KMS-11 (cell line): ENCODE results near the gene ADAM19.

Experiments used
- H2AFZ ChIP-seq: fragments of 200-600 bp; sonication (generic); 2 replicates; pipeline ENCODE4 v1.6.1; 2016; ENCODE audit warnings: antibody characterized with exemption, mixed run types, low read depth
- H3K27ac ChIP-seq: fragments of 200-600 bp; sonication (generic); 2 replicates; pipeline ENCODE4 v1.6.1; 2016; ENCODE audit warnings: mild to moderate bottlenecking, mixed run types
- H3K27me3 ChIP-seq: fragments of 200-600 bp; sonication (generic); 2 replicates; pipeline ENCODE4 v1.6.1; 2017; ENCODE audit warnings: mild to moderate bottlenecking, low read depth, mixed run types, moderate library complexity; ENCODE audit not compliant: insufficient read depth
- H3K36me3 ChIP-seq: fragments of 200-600 bp; sonication (generic); 2 replicates; pipeline ENCODE4 v1.6.1; 2017; ENCODE audit warnings: mild to moderate bottlenecking, mixed run types; ENCODE audit not compliant: insufficient read depth
- H3K4me1 ChIP-seq: fragments of 200-600 bp; sonication (generic); 2 replicates; pipeline ENCODE4 v1.6.1; 2016; ENCODE audit warnings: mild to moderate bottlenecking, low read depth, mixed run types; ENCODE audit not compliant: poor library complexity, severe bottlenecking
- H3K4me2 ChIP-seq: fragments of 200-600 bp; sonication (generic); 2 replicates; pipeline ENCODE4 v1.7.0; 2016; ENCODE audit warnings: mild to moderate bottlenecking, mixed run types
- H3K4me3 ChIP-seq: fragments of 200-600 bp; sonication (generic); IDR thresholded peaks from 2 replicates; pipeline ENCODE4 v1.6.1; 2017; ENCODE audit warnings: low read depth, low read length, mixed read lengths; ENCODE audit not compliant: insufficient read depth
- H3K79me2 ChIP-seq: fragments of 200-600 bp; sonication (generic); 2 replicates; pipeline ENCODE4 v1.6.1; 2016; ENCODE audit warnings: low read depth, mixed run types; ENCODE audit not compliant: insufficient read depth
- H3K9ac ChIP-seq: fragments of 200-600 bp; sonication (generic); 2 replicates; pipeline ENCODE4 v1.6.1; 2016; ENCODE audit warnings: mild to moderate bottlenecking, mixed run types
- H4K20me1 ChIP-seq: fragments of 200-600 bp; sonication (generic); 2 replicates; pipeline ENCODE4 v1.6.1; 2016; ENCODE audit warnings: mild to moderate bottlenecking, mixed run types; ENCODE audit not compliant: insufficient read depth
- CTCF ChIP-seq: fragments of 200-600 bp; sonication (generic); conservative IDR thresholded peaks from 2 replicates; pipeline ENCODE4 v1.6.1; 2017; ENCODE audit warnings: low read depth, mild to moderate bottlenecking, antibody characterized with exemption, low read length, moderate library complexity, mixed read lengths

The ADAM19 gene

GRCh38 chr5:157458835-157459234 lies 116.7 kb downstream of the ADAM19 start:
- no peaks in the 10 kb centered on the region for H3K4me1 ChIP-seq
- no peaks in the 10 kb centered on the region for H4K20me1 ChIP-seq
- H3K4me3 ChIP-seq: no peak overlapping the region
- no peaks in the 10 kb centered on the region for H3K27me3 ChIP-seq
- no peak overlapping the region for H2AFZ ChIP-seq
- no peak overlapping the region for H3K9ac ChIP-seq
- H3K27ac ChIP-seq: no peak overlapping the region
- no peaks in the 10 kb centered on the region for H3K36me3 ChIP-seq
- no peak for TF ChIP-seq CTCF
- no peaks in the 10 kb centered on the region for H3K79me2 ChIP-seq
- H3K4me2 ChIP-seq: no peak overlapping the region

DNA sequence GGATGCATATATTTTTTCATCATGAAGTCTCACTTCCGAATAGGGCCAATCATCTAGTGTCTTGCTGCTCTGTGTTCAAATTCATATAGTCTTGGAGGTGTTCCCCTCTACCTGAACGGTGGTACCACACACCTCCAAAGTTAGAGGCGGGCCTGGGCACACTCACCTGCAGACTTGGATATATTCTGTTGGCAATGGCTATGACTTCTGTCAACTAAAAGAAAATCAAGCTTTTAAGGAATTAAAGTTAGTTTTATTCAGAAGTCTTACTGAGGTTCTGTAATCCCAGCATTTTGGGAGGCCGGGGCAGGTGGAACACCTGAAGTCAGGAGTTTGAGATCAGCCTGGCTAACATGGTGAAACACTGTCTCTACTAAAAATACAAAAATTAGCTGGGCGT lies 118.2 kb downstream of the ADAM19 start:
- Histone ChIP-seq H2AFZ (no peak overlapping the region), H3K27ac (no peak overlapping the region), H3K4me3 (no peak overlapping the region), H4K20me1 (no peaks in the 10 kb centered on the region), H3K9ac (no peak overlapping the region), H3K4me1 (no peaks in the 10 kb centered on the region), H3K27me3 (no peaks in the 10 kb centered on the region), H3K79me2 (no peaks in the 10 kb centered on the region), H3K4me2 (no peak overlapping the region), H3K36me3 (no peaks in the 10 kb centered on the region)
- no peak for TF ChIP-seq CTCF

DNA sequence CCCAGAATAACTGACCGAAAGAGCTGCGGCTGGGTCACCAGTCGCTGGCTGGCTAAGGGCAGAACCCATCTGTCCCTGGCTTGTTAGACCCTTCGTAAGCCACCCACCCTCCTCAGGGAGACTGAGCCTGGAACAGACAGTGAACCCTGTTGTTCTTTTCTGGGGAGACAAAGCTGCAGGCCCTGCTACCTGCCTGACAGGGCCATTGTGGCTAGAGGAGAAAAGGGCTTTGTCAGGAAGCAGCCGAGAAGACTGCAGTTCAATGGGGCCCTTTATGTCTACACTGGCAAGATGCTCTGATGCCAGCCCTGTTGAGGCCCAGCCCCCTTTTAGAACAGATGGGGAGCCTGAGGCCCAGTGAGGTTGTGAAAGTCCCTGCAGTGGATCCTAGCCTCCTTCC lies 119.3 kb downstream of the ADAM19 start:
- TF ChIP-seq CTCF: no peak
- Histone ChIP-seq H3K27me3 (no peaks in the 10 kb centered on the region), H3K79me2 (no peaks in the 10 kb centered on the region), H3K36me3 (no peaks in the 10 kb centered on the region), H4K20me1 (no peaks in the 10 kb centered on the region), H3K4me3 (no peak overlapping the region), H3K4me1 (no peaks in the 10 kb centered on the region), H3K27ac (no peak overlapping the region), H3K9ac (no peak overlapping the region), H3K4me2 (no peak overlapping the region), H2AFZ (no peak overlapping the region)

DNA sequence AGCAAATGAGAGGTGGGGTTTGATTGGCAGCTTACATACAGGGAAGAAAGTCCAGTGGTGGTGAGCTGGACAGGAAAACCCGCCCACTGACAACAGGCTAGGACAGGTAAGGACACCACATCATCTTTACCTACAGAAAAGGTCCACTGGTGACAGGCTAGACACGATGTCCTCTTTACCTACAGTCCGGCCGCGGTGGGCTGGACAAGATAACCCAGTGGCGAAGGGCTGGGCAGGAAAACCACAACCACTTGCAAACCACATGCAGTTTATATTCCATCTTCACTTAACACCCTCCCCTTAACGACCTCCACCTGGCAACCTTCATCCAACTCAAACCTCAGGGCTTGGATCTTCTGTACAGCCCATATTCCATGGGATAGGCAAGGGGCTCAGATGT lies 120.5 kb downstream of the ADAM19 start:
- Histone ChIP-seq H2AFZ (no peak overlapping the region), H3K27me3 (no peaks in the 10 kb centered on the region), H3K4me3 (no peak overlapping the region), H3K36me3 (no peaks in the 10 kb centered on the region), H3K9ac (no peak overlapping the region), H3K27ac (no peak overlapping the region), H3K4me2 (no peak overlapping the region), H3K4me1 (no peaks in the 10 kb centered on the region), H4K20me1 (no peaks in the 10 kb centered on the region), H3K79me2 (no peaks in the 10 kb centered on the region)
- no peak for TF ChIP-seq CTCF

DNA sequence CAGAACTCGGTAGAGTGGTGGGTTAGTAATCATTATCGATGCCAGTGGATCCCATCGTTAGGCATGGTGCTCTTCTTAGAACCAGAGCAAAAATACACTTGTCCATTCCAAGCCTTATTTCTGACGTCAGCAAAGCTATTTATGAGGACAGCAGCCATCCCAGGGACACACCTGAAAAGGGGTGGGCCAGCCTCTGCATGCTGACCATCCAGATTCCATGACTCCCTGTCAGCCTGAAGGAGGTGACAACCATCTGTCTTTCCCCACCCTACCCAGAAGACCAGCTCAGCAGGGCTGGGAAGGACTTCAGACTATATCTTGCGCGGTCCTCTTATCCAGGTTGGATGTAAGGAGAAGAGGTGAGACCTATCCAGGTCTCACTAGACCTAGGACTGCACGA lies 121.3 kb downstream of the ADAM19 start:
- H3K4me1 ChIP-seq: no peaks in the 10 kb centered on the region
- H3K27ac ChIP-seq: no peak overlapping the region
- no peak overlapping the region for H3K4me2 ChIP-seq
- H3K79me2 ChIP-seq: no peaks in the 10 kb centered on the region
- H3K27me3 ChIP-seq: no peaks in the 10 kb centered on the region
- no peaks in the 10 kb centered on the region for H3K36me3 ChIP-seq
- H3K4me3 ChIP-seq: no peak overlapping the region
- H4K20me1 ChIP-seq: no peaks in the 10 kb centered on the region
- H2AFZ ChIP-seq: no peak overlapping the region
- TF ChIP-seq CTCF: no peak
- H3K9ac ChIP-seq: no peak overlapping the region
